Gastrocnemius medialis (tissue), 4 donors: ENCODE measurements around the gene MIGA2. TPM values are rescaled to one million over a fixed set of nuclear protein-coding genes. Genes with fewer than 3 reads are reported as not detected.

Source experiments
- ATAC-seq, 2 donors: fragments of 150-250 bp; one replicate each; pipeline ENCODE4 v1.9.1; 2016
- DNase-seq, 2 donors: peaks; one replicate each; pipeline ENCODE4 v3.0.0-alpha.2; 2019
- H3K27ac ChIP-seq, 4 donors: fragments of 200-600 bp; sonication (generic); 1 replicate in 1 of 4; 2 replicates in 3 of 4; pipeline ENCODE4 v1.5.1; 2016 to 2018; ENCODE audit warnings: mild to moderate bottlenecking in 2 of 4, moderate library complexity in 1 of 4
- H3K27me3 ChIP-seq, 3 donors: fragments of 200-600 bp; sonication (generic) in 2 of 3; 1 replicate in 1 of 3; 2 replicates in 2 of 3; pipeline versions ENCODE4 v1.5.1 to v1.6.0; 2016 to 2019; ENCODE audit warnings: mild to moderate bottlenecking in 1 of 3, moderate library complexity in 1 of 3
- H3K36me3 ChIP-seq, 2 donors: fragments of 200-600 bp; sonication (generic) in 1 of 2; one replicate each; pipeline ENCODE4 v1.5.1; 2017 to 2018
- H3K4me1 ChIP-seq, 2 donors: fragments of 200-600 bp; sonication (generic) in 1 of 2; one replicate each; pipeline ENCODE4 v1.5.1; 2016 to 2017; ENCODE audit warnings: mild to moderate bottlenecking in 2 of 2
- H3K4me3 ChIP-seq, 4 donors: fragments of 200-600 bp; sonication (generic) in 3 of 4; 1 replicate in 1 of 4; 2 replicates in 3 of 4; pipeline ENCODE4 v1.5.1; 2016 to 2019; ENCODE audit warnings: mild to moderate bottlenecking in 2 of 4
- H3K9me3 ChIP-seq, 3 donors: fragments of 200-600 bp; sonication (generic) in 2 of 3; 1 replicate in 1 of 3; 2 replicates in 2 of 3; pipeline ENCODE4 v1.5.1; 2016 to 2019
- CTCF ChIP-seq, 5 experiments: fragments of 450-650 bp in 3 of 5; fragments of 200-600 bp in 2 of 5; sonication (generic) in 2 of 5; IDR thresholded peaks in 4 of 5; conservative IDR thresholded peaks in 1 of 5; 1 replicate in 4 of 5; 2 replicates in 1 of 5; pipeline ENCODE4 v1.5.1; 2016 to 2019; ENCODE audit warnings: antibody characterized with exemption in 5 of 5, mild to moderate bottlenecking in 3 of 5, moderate library complexity in 3 of 5
- POLR2A ChIP-seq, 2 donors: fragments of 450-650 bp; IDR thresholded peaks; one replicate each; pipeline ENCODE4 v1.6.1; 2017; ENCODE audit warnings: antibody characterized with exemption in 2 of 2, mild to moderate bottlenecking in 2 of 2, moderate library complexity in 2 of 2
- in situ Hi-C, 4 donors: fragments of 200-750 bp; cut with MboI; loops; one replicate each; pipeline versions ENCODE4 v1.15.0 to v1.8.0; 2017; ENCODE audit warnings: low sequenced_read_pairs in 4 of 4
- intact Hi-C: fragments of 100-400 bp; cut with DNase I; formaldehyde crosslinking; loops from one replicate; pipeline ENCODE4 v1.15.1; 2023; ENCODE audit warnings: low total_unique reads
- total RNA-seq, 4 donors: library from RNA; depleted of rRNA; stranded (reverse); fragments of >200 nt; gene quantifications; one replicate each; pipeline versions ENCODE4 v1.1.0 to v1.2.3, GENCODE V29; 2016

The MIGA2 gene
- 10 to 100 TPM in 3 of 4 donors, 1 to 10 TPM in 1; 5.8 to 20.6 (median 18.1) TPM for total RNA-seq

GRCh38 chr9:129036241-129036922, at the start of gene MIGA2:
Gene MIGA2, plus strand, starts transcription at chr9:129036626. Its CDS starts 3,969 bp downstream, at chr9:129040595.
- TF ChIP-seq POLR2A (IDR thresholded peaks at IDR 0.05) (peak; percentile 89 to 91), CTCF (IDR thresholded peaks at IDR 0.05 in 4 of 5, conservative IDR thresholded peaks at IDR 0.05 in 1 of 5) (peak in 2 of 5 experiments; percentile 14 to 24)
- DNase-seq, result peak; percentile 98 to 99
- Histone ChIP-seq H3K36me3 (peaks cover 0 to 5% of the 10 kb centered on the region in 2 donors), H3K4me1 (peaks cover 18 to 21% of the 10 kb centered on the region in 2 donors), H3K27ac (peak within 1 kb of the TSS; percentile 79 to 94 (median 87)), H3K27me3 (no peaks in the 10 kb centered on the region), H3K4me3 (peak within 1 kb of the TSS; percentile 85 to 99 (median 92)), H3K9me3 (no peaks in the 10 kb centered on the region)
- peak; percentile 99 for ATAC-seq
- in situ Hi-C loops, result no loop called here
- intact Hi-C loops, result loop anchor here (5.0 kb wide), 2 partner anchors 46 to 89 kb away; partner anchors contain the start of genes DOLK, DOLPP1 and NUP188

GRCh38 chr9:128986671-128987070, 49.8 kb upstream of the MIGA2 start:
- intact Hi-C loops (no loop called here), in situ Hi-C loops (no loop called here)
- peaks cover 0 to 77% of the 10 kb centered on the region in 2 donors for H3K36me3 ChIP-seq
- TF ChIP-seq POLR2A (IDR thresholded peaks at IDR 0.05) (no peak), CTCF (IDR thresholded peaks at IDR 0.05 in 4 of 5, conservative IDR thresholded peaks at IDR 0.05 in 1 of 5) (no peak)
- no peak overlapping the region for H3K27ac ChIP-seq
- no peak for DNase-seq
- H3K27me3 ChIP-seq, result no peaks in the 10 kb centered on the region
- H3K9me3 ChIP-seq, result no peaks in the 10 kb centered on the region
- no peak overlapping the region for H3K4me3 ChIP-seq
- ATAC-seq, result no peak
- H3K4me1 ChIP-seq, result peaks cover 12 to 14% of the 10 kb centered on the region in 2 donors

- H3K4me3 ChIP-seq, result no peak overlapping the region
Observed at GRCh38 chr9:128987805-128988204, 48.6 kb upstream of the MIGA2 start.

GRCh38 chr9:128992995-128993394, 43.4 kb upstream of the MIGA2 start:
- intact Hi-C loops (no loop called here), in situ Hi-C loops (no loop called here)
- TF ChIP-seq POLR2A (IDR thresholded peaks at IDR 0.05) (no peak), CTCF (IDR thresholded peaks at IDR 0.05 in 4 of 5, conservative IDR thresholded peaks at IDR 0.05 in 1 of 5) (peak in 1 of 5 experiments; percentile 24)
- Histone ChIP-seq H3K4me1 (peaks cover 2 to 4% of the 10 kb centered on the region in 2 donors), H3K27me3 (no peaks in the 10 kb centered on the region), H3K36me3 (peaks cover 0 to 85% of the 10 kb centered on the region in 2 donors), H3K9me3 (no peaks in the 10 kb centered on the region), H3K27ac (no peak overlapping the region), H3K4me3 (no peak overlapping the region)
- no peak for DNase-seq
- ATAC-seq, result no peak

More at GRCh38 chr9:128987805-128988204, 48.6 kb upstream of the MIGA2 start:
- Histone ChIP-seq H3K9me3 (no peaks in the 10 kb centered on the region), H3K36me3 (peaks cover 0 to 75% of the 10 kb centered on the region in 2 donors), H3K4me1 (peaks cover 12 to 14% of the 10 kb centered on the region in 2 donors), H3K27me3 (no peaks in the 10 kb centered on the region), H3K27ac (peak overlapping the region; percentile 27 to 73 (median 58))
- intact Hi-C loops (no loop called here), in situ Hi-C loops (no loop called here)
- ATAC-seq (peak; percentile 94 to 95), DNase-seq (peak; percentile 38 to 79)
- no peak for TF ChIP-seq POLR2A (IDR thresholded peaks at IDR 0.05)
- TF ChIP-seq CTCF (IDR thresholded peaks at IDR 0.05 in 4 of 5, conservative IDR thresholded peaks at IDR 0.05 in 1 of 5), result no peak
